GM23338 (cell line): Measurements from ENCODE around the gene ZFPL1.

Experiments
- CREB1 ChIP-seq: fragments of 250-450 bp; sonication (Bioruptor Pico); IDR thresholded peaks from 2 replicates; pipeline ENCODE4 v1.5.0; 2020; ENCODE audit warnings: low read depth, mild to moderate bottlenecking, moderate library complexity
- EZH2 ChIP-seq: fragments of 200-600 bp; sonication (generic); IDR thresholded peaks from one replicate; pipeline ENCODE4 v1.8.0; 2017; ENCODE audit warnings: antibody characterized with exemption, mild to moderate bottlenecking, low read depth; ENCODE audit not compliant: unreplicated experiment
- EZH2phosphoT487 ChIP-seq: fragments of 200-600 bp; sonication (generic); IDR thresholded peaks from one replicate; pipeline ENCODE4 v1.8.1; 2018; ENCODE audit warnings: antibody characterized with exemption; ENCODE audit not compliant: unreplicated experiment
- JUNB ChIP-seq: IDR thresholded peaks from one replicate; pipeline ENCODE4 v1.6.1; 2016; ENCODE audit warnings: antibody characterized with exemption; ENCODE audit not compliant: unreplicated experiment
- NANOG ChIP-seq: IDR thresholded peaks from 2 replicates; pipeline ENCODE4 v1.6.1; 2016; ENCODE audit warnings: antibody characterized with exemption, borderline replicate concordance
- POLR2AphosphoS5 ChIP-seq: IDR thresholded peaks from 2 replicates; pipeline ENCODE4 v1.6.1; 2016; ENCODE audit warnings: antibody characterized with exemption, low read depth
- REST ChIP-seq: IDR thresholded peaks from one replicate; pipeline ENCODE4 v1.6.1; 2018; ENCODE audit warnings: antibody characterized with exemption; ENCODE audit not compliant: unreplicated experiment
- ZNF331 ChIP-seq: fragments of 250-450 bp; sonication (Bioruptor Pico); IDR thresholded peaks from 2 replicates; pipeline ENCODE4 v1.5.0; 2020; ENCODE audit warnings: low read depth, mild to moderate bottlenecking, moderate library complexity
- ZNF462 ChIP-seq: fragments of 250-450 bp; sonication (Bioruptor Pico); IDR thresholded peaks from 2 replicates; pipeline ENCODE4 v1.5.0; 2020; ENCODE audit warnings: mild to moderate bottlenecking, moderate library complexity
- TF ChIP-seq, protein P1 (sequence below), 2 experiments: fragments of 200-600 bp in 1 of 2; sonication (generic) in 1 of 2; conservative IDR thresholded peaks; 2 replicates each; pipeline versions ENCODE4 v1.5.1 to v1.6.1; 2016 to 2017; ENCODE audit warnings: antibody characterized with exemption in 2 of 2, low read depth in 2 of 2, mild to moderate bottlenecking in 2 of 2, moderate library complexity in 1 of 2

- TF ChIP-seq, protein P1, sequence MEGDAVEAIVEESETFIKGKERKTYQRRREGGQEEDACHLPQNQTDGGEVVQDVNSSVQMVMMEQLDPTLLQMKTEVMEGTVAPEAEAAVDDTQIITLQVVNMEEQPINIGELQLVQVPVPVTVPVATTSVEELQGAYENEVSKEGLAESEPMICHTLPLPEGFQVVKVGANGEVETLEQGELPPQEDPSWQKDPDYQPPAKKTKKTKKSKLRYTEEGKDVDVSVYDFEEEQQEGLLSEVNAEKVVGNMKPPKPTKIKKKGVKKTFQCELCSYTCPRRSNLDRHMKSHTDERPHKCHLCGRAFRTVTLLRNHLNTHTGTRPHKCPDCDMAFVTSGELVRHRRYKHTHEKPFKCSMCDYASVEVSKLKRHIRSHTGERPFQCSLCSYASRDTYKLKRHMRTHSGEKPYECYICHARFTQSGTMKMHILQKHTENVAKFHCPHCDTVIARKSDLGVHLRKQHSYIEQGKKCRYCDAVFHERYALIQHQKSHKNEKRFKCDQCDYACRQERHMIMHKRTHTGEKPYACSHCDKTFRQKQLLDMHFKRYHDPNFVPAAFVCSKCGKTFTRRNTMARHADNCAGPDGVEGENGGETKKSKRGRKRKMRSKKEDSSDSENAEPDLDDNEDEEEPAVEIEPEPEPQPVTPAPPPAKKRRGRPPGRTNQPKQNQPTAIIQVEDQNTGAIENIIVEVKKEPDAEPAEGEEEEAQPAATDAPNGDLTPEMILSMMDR (conservative IDR thresholded peaks at IDR 0.05; ENCODE audit: low read depth in 2 of 2): no peak
- no peak for TF ChIP-seq EZH2phosphoT487
- TF ChIP-seq POLR2AphosphoS5: peak; percentile 99
- no peak for TF ChIP-seq EZH2
- no peak for TF ChIP-seq REST
- no peak for TF ChIP-seq ZNF462 (CRISPR knock-in tag)
- peak; percentile 97 for TF ChIP-seq CREB1 (CRISPR knock-in tag)
- TF ChIP-seq JUNB: no peak
- TF ChIP-seq NANOG: no peak
- TF ChIP-seq ZNF331 (CRISPR knock-in tag): no peak
Observed at GRCh38 chr11:65121865-65122696, 38.1 kb downstream of the ZFPL1 start, which contains the start of the genes FAU and MRPL49.
